ACC112 (cell line): Measurements from ENCODE around the gene MLH1.
"Not testable (repeated sequence)": the region's sequence is repeated elsewhere in the genome, so short reads cannot be mapped to it uniquely, and the experiment has no call there.

ENCODE experiments used
- H2AFZ ChIP-seq: fragments of 200-600 bp; sonication (generic); one replicate; pipeline ENCODE4 v1.6.0; 2017; ENCODE audit warnings: antibody characterized with exemption, low read length; ENCODE audit not compliant: unreplicated experiment
- H3K27ac ChIP-seq: fragments of 200-600 bp; sonication (generic); 2 replicates; pipeline ENCODE4 v1.5.1; 2014; ENCODE audit warnings: low read depth, mild to moderate bottlenecking, antibody characterized with exemption, low read length, moderate library complexity
- H3K27me3 ChIP-seq: fragments of 200-600 bp; sonication (generic); 2 replicates; pipeline ENCODE4 v1.6.1; 2014; ENCODE audit warnings: mild to moderate bottlenecking, antibody characterized with exemption, low read length, moderate library complexity, mixed read lengths; ENCODE audit not compliant: insufficient read depth
- H3K36me3 ChIP-seq: fragments of 200-600 bp; sonication (generic); 2 replicates; pipeline ENCODE4 v1.6.1; 2016; ENCODE audit warnings: mild to moderate bottlenecking, antibody characterized with exemption, low read length, moderate library complexity, mixed read lengths; ENCODE audit not compliant: insufficient read depth
- H3K4me1 ChIP-seq: fragments of 200-600 bp; sonication (generic); one replicate; pipeline ENCODE4 v1.6.1; 2016; ENCODE audit warnings: low read length, mixed read lengths; ENCODE audit not compliant: insufficient read depth, unreplicated experiment, control insufficient read depth
- H3K4me3 ChIP-seq: fragments of 200-600 bp; sonication (generic); 2 replicates; pipeline ENCODE4 v1.5.1; 2014; ENCODE audit warnings: mild to moderate bottlenecking, low read depth, low read length
- H3K79me2 ChIP-seq: fragments of 200-600 bp; sonication (generic); one replicate; pipeline ENCODE4 v1.6.0; 2016; ENCODE audit warnings: low read length; ENCODE audit not compliant: control insufficient read depth, unreplicated experiment, insufficient read depth

The MLH1 gene

GRCh38 chr3:37055077-37055476 is 61.8 kb downstream of the MLH1 start:
- peak overlapping the region; percentile 85 for H3K27ac ChIP-seq
- H3K36me3 ChIP-seq, result peaks cover 13% of the 10 kb centered on the region
- H2AFZ ChIP-seq, result not testable (repeated sequence)

GRCh38 chr3:37056826-37057225 is 63.5 kb downstream of the MLH1 start:
- no peak overlapping the region for H3K4me3 ChIP-seq
- H3K79me2 ChIP-seq, result no peaks in the 10 kb centered on the region
- no peak overlapping the region for H2AFZ ChIP-seq
- peaks cover 25% of the 10 kb centered on the region for H3K4me1 ChIP-seq
- H3K27me3 ChIP-seq, result no peaks in the 10 kb centered on the region
- peaks cover 5% of the 10 kb centered on the region for H3K36me3 ChIP-seq
- no peak overlapping the region for H3K27ac ChIP-seq

More at GRCh38 chr3:37055077-37055476, 61.8 kb downstream of the MLH1 start:
- H3K27me3 ChIP-seq, H3K4me3 ChIP-seq, H3K79me2 ChIP-seq: not testable (repeated sequence)
- H3K4me1 ChIP-seq, result peaks cover 25% of the 10 kb centered on the region

GRCh38 chr3:37058117-37058516 is 64.8 kb downstream of the MLH1 start:
- H3K4me3 ChIP-seq, result no peak overlapping the region
- no peaks in the 10 kb centered on the region for H3K27me3 ChIP-seq
- peaks cover 15% of the 10 kb centered on the region for H3K36me3 ChIP-seq
- H3K27ac ChIP-seq, result no peak overlapping the region
- peaks cover 25% of the 10 kb centered on the region for H3K4me1 ChIP-seq
- H2AFZ ChIP-seq, result no peak overlapping the region
- H3K79me2 ChIP-seq, result no peaks in the 10 kb centered on the region

- no peak overlapping the region for H3K4me3 ChIP-seq
- peaks cover 40% of the 10 kb centered on the region for H3K36me3 ChIP-seq
- no peaks in the 10 kb centered on the region for H3K4me1 ChIP-seq
Measured at GRCh38 chr3:37064747-37065146, 71.4 kb downstream of the MLH1 start.

GRCh38 chr3:37067577-37067976 is 74.3 kb downstream of the MLH1 start:
- Histone ChIP-seq H3K4me1 (peaks cover 2% of the 10 kb centered on the region), H3K36me3 (peaks cover 36% of the 10 kb centered on the region), H3K27me3 (no peaks in the 10 kb centered on the region), H3K4me3 (no peak overlapping the region), H3K27ac (no peak overlapping the region), H3K79me2 (no peaks in the 10 kb centered on the region), H2AFZ (no peak overlapping the region)

More at GRCh38 chr3:37064747-37065146, 71.4 kb downstream of the MLH1 start:
- Histone ChIP-seq H3K79me2 (no peaks in the 10 kb centered on the region), H2AFZ (no peak overlapping the region), H3K27me3 (no peaks in the 10 kb centered on the region), H3K27ac (no peak overlapping the region)

GRCh38 chr3:37068031-37068430 is 74.7 kb downstream of the MLH1 start:
- Histone ChIP-seq H3K4me3 (no peak overlapping the region), H3K79me2 (no peaks in the 10 kb centered on the region), H3K27ac (no peak overlapping the region), H3K4me1 (peaks cover 6% of the 10 kb centered on the region), H3K36me3 (peaks cover 34% of the 10 kb centered on the region), H3K27me3 (no peaks in the 10 kb centered on the region), H2AFZ (no peak overlapping the region)

GRCh38 chr3:37071921-37072320 is 78.6 kb downstream of the MLH1 start:
- Histone ChIP-seq H3K27me3 (no peaks in the 10 kb centered on the region), H2AFZ (no peak overlapping the region), H3K36me3 (peaks cover 14% of the 10 kb centered on the region; the same call in 1 of the 2 replicates), H3K4me1 (peaks cover 31% of the 10 kb centered on the region), H3K79me2 (no peaks in the 10 kb centered on the region), H3K27ac (no peak overlapping the region), H3K4me3 (no peak overlapping the region)

GRCh38 chr3:37072892-37073291 is 79.6 kb downstream of the MLH1 start:
- Histone ChIP-seq H2AFZ (no peak overlapping the region), H3K36me3 (peaks cover 14% of the 10 kb centered on the region; the same call in 1 of the 2 replicates), H3K27ac (peak overlapping the region; percentile 70), H3K27me3 (no peaks in the 10 kb centered on the region), H3K79me2 (no peaks in the 10 kb centered on the region), H3K4me3 (peak overlapping the region; percentile 61), H3K4me1 (peaks cover 31% of the 10 kb centered on the region)

GRCh38 chr3:37074178-37074577 is 80.9 kb downstream of the MLH1 start:
- Histone ChIP-seq H3K36me3 (peaks cover 7% of the 10 kb centered on the region; the same call in 1 of the 2 replicates), H3K27ac (peak overlapping the region; percentile 57), H3K4me3 (peak overlapping the region; percentile 28; the same call in 1 of the 2 replicates), H3K79me2 (no peaks in the 10 kb centered on the region), H3K27me3 (no peaks in the 10 kb centered on the region), H3K4me1 (peaks cover 31% of the 10 kb centered on the region), H2AFZ (no peak overlapping the region)

- peak overlapping the region; percentile 15; the same call in 1 of the 2 replicates for H3K27ac ChIP-seq
- peaks cover 31% of the 10 kb centered on the region for H3K4me1 ChIP-seq
- no peak overlapping the region for H3K4me3 ChIP-seq
- H3K27me3 ChIP-seq, result no peaks in the 10 kb centered on the region
- H3K36me3 ChIP-seq, result 0 out of 2 replicates have a peak, but pooled peaks cover 9% of the 10 kb centered on the region
- no peak overlapping the region for H2AFZ ChIP-seq
- H3K79me2 ChIP-seq, result no peaks in the 10 kb centered on the region
Measured at GRCh38 chr3:37075955-37076354, 82.6 kb downstream of the MLH1 start.

GRCh38 chr3:37082317-37082716 is 89.0 kb downstream of the MLH1 start:
- Histone ChIP-seq H3K4me3 (no peak overlapping the region), H3K27ac (no peak overlapping the region), H2AFZ (no peak overlapping the region), H3K36me3 (peaks cover 14% of the 10 kb centered on the region; the same call in 1 of the 2 replicates), H3K79me2 (no peaks in the 10 kb centered on the region), H3K27me3 (no peaks in the 10 kb centered on the region), H3K4me1 (no peaks in the 10 kb centered on the region)
